Sigmoid colon (tissue), 4 donors: ENCODE measurements around the gene UMODL1.

Experiments
- POLR2A ChIP-seq, 2 donors: fragments of 450-650 bp; IDR thresholded peaks; one replicate each; pipeline ENCODE4 v1.6.1; 2016; ENCODE audit warnings: antibody characterized with exemption in 2 of 2, mild to moderate bottlenecking in 2 of 2, moderate library complexity in 2 of 2
- POLR2AphosphoS5 ChIP-seq, 4 donors: sonication (generic); formaldehyde crosslinking; IDR thresholded peaks; one replicate each; pipeline ENCODE4 v1.6.1; 2017; ENCODE audit warnings: antibody characterized with exemption in 4 of 4
- TF ChIP-seq, protein P1 (sequence below), 4 experiments: fragments of 450-650 bp in 3 of 4; fragments of 200-600 bp in 1 of 4; IDR thresholded peaks; one replicate each; pipeline ENCODE4 v1.5.1; 2016 to 2019; ENCODE audit warnings: antibody characterized with exemption in 4 of 4, mild to moderate bottlenecking in 3 of 4, moderate library complexity in 2 of 4

DNA sequence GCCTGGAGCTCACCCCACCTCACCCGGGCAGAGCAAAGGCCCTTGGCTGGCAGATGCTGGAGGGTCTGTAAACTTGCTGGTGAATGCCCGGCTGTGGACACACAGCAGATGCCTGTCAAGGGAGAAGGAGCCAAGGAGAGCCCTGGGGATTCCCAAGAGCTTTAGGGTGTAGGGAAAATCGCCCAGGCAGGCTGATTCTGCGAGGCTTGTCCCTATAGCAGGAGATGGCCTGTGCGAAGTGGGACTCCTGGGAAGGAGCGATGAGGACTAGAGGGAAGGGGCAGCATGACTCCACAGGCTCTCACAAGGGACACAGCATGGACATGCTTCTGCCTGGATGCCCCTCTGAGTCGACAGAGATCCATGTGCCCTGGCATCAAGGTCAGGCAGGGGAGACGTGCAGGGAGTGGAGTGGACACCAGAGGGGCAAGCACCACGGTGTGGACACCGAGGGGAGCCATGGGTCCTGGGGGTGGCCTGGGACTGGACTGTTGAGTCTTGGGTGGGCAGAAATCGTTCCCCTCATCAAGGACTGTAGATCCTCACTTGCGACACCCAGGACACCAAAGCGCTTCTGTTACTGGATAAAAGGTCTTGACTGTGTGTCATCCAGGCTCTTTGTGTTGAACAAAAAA is 76.4 kb downstream of the UMODL1 start:
- TF ChIP-seq, protein P1, sequence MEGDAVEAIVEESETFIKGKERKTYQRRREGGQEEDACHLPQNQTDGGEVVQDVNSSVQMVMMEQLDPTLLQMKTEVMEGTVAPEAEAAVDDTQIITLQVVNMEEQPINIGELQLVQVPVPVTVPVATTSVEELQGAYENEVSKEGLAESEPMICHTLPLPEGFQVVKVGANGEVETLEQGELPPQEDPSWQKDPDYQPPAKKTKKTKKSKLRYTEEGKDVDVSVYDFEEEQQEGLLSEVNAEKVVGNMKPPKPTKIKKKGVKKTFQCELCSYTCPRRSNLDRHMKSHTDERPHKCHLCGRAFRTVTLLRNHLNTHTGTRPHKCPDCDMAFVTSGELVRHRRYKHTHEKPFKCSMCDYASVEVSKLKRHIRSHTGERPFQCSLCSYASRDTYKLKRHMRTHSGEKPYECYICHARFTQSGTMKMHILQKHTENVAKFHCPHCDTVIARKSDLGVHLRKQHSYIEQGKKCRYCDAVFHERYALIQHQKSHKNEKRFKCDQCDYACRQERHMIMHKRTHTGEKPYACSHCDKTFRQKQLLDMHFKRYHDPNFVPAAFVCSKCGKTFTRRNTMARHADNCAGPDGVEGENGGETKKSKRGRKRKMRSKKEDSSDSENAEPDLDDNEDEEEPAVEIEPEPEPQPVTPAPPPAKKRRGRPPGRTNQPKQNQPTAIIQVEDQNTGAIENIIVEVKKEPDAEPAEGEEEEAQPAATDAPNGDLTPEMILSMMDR (IDR thresholded peaks at IDR 0.05): no peak
- TF ChIP-seq POLR2AphosphoS5 (IDR thresholded peaks at IDR 0.05) (no peak), POLR2A (IDR thresholded peaks at IDR 0.05) (no peak)
